ENCODE data around the gene BANF1. TPM values are rescaled to one million over a fixed set of nuclear protein-coding genes. Genes with fewer than 3 reads are reported as not detected.

BANF1 gene
- total RNA-seq, 1 experiment from 2014 or later, result 153 TPM

Other genes with a start within 250 kb of the BANF1 start
- gene AP5B1, start 221.5 kb upstream of the BANF1 start, total RNA-seq (2014; rRNA removed; shearing (Covaris generic)), result 10.3 and 13.6 TPM in 2 replicates
- not detected in 2 replicates for gene OVOL1, start 215.4 kb upstream of the BANF1 start, total RNA-seq (2014; rRNA removed; shearing (Covaris generic))
- not detected in 2 replicates for gene SNX32, start 168.5 kb upstream of the BANF1 start, total RNA-seq (2014; rRNA removed; shearing (Covaris generic))
- gene CFL1, start 144.3 kb upstream of the BANF1 start, total RNA-seq (2014; rRNA removed; shearing (Covaris generic)), result 2,329 and 2,647 TPM in 2 replicates
- gene MUS81, start 142.1 kb upstream of the BANF1 start, total RNA-seq (2014; rRNA removed; shearing (Covaris generic)), result 62.4 and 64.9 TPM in 2 replicates
- 27.9 and 32.0 TPM in 2 replicates for gene EFEMP2, start 129.7 kb upstream of the BANF1 start, total RNA-seq (2014; rRNA removed; shearing (Covaris generic))
- 0.24 and 0.57 TPM in 2 replicates for gene CTSW, start 122.7 kb upstream of the BANF1 start, total RNA-seq (2014; rRNA removed; shearing (Covaris generic))
- gene FIBP, start 114.0 kb upstream of the BANF1 start, total RNA-seq (2014; rRNA removed; shearing (Covaris generic)), result 187 and 232 TPM in 2 replicates
- 135 and 146 TPM in 2 replicates for gene CCDC85B, start 111.8 kb upstream of the BANF1 start, total RNA-seq (2014; rRNA removed; shearing (Covaris generic))
- gene FOSL1, start 102.1 kb upstream of the BANF1 start, total RNA-seq (2014; rRNA removed; shearing (Covaris generic)), result 236 and 374 TPM in 2 replicates
- 44.0 and 64.7 TPM in 2 replicates for gene C11orf68, start 83.4 kb upstream of the BANF1 start, total RNA-seq (2014; rRNA removed; shearing (Covaris generic))
- gene DRAP1, start 83.1 kb upstream of the BANF1 start, total RNA-seq (2014; rRNA removed; shearing (Covaris generic)), result 355 and 356 TPM in 2 replicates
- 0.05 TPM in 1 of 2 replicates, not detected in the other for gene TSGA10IP, start 57.0 kb upstream of the BANF1 start, total RNA-seq (2014; rRNA removed; shearing (Covaris generic))
- 86.4 and 112 TPM in 2 replicates for gene SART1, start 40.8 kb upstream of the BANF1 start, total RNA-seq (2014; rRNA removed; shearing (Covaris generic))
- 45.8 and 57.5 TPM in 2 replicates for gene EIF1AD, start 346 bp upstream of the BANF1 start, total RNA-seq (2014; rRNA removed; shearing (Covaris generic))
- gene CST6, start 9.5 kb downstream of the BANF1 start, total RNA-seq (2014; rRNA removed; shearing (Covaris generic)), result not detected in 2 replicates
- gene CATSPER1, start 24.0 kb downstream of the BANF1 start, total RNA-seq (2014; rRNA removed; shearing (Covaris generic)), result 10.0 and 13.7 TPM in 2 replicates
- gene GAL3ST3, start 46.7 kb downstream of the BANF1 start, total RNA-seq (2014; rRNA removed; shearing (Covaris generic)), result not detected in 2 replicates
- 230 and 239 TPM in 2 replicates for gene SF3B2, start 49.9 kb downstream of the BANF1 start, total RNA-seq (2014; rRNA removed; shearing (Covaris generic))
- gene PACS1, start 67.8 kb downstream of the BANF1 start, total RNA-seq (2014; rRNA removed; shearing (Covaris generic)), result 10.4 and 17.8 TPM in 2 replicates